GM18873 (cell line): ENCODE data around the gene STRAP.
"Not testable (repeated sequence)": the region's sequence is repeated elsewhere in the genome, so short reads cannot be mapped to it uniquely, and the experiment has no call there.

Source experiments
- ATAC-seq: cut with Tn5 transposase; IDR thresholded peaks from one replicate; pipeline ENCODE4 v1.9.1; 2021; ENCODE audit warnings: mild to moderate bottlenecking, moderate library complexity, moderate number of reproducible peaks; ENCODE audit not compliant: unreplicated experiment, low FRiP score

STRAP gene

GRCh38 chr12:15868186-15868585, 14.0 kb upstream of the STRAP start:
- no peak for ATAC-seq

DNA sequence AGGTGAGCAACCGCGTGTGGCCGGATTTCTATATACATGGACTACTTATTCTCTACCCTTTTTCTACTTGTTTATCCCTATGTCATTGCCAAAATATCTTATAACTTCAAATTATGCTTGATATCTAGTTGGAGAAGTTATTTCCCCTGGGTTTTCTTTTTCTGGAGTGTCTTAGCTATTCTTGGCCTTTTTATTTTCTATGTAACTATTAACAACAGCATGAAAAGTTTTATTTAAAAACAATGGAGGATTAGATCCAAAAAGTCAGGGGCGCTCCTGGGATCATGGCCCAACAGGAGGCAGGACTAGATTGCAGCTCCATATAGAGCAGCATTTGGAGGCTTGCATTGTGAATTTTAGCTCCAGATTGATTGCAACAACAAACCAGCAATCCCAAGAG, 8.6 kb upstream of the STRAP start:
- ATAC-seq, result no peak

DNA sequence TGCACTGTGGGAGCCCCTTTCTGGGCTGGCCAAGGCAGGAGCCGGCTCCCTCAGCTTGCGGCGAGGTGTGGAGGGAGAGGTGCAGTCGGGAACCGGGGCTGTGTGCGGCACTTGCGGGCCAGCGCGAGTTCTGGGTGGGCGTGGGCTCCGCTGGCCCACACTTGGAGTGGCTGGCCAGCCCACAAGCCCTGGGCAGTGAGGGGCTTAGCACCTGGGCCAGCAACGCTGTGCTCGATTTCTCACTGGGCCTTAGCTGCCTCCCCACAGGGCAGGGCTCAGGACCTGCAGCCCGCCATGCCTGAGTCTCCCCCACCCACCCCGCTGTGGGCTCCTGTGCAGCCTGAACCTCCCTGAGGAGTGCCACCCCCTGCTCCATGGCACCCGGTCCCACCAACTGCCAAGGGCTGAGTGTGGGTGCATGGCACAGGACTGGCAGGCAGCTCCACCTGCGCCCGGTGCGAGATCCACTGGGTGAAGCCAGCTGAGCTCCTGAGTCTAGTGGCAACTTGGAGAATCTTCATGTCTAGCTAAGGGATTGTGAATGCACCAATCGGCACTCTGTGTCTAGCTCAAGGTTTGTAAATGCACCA, 7.5 kb upstream of the STRAP start:
- not testable (repeated sequence) for ATAC-seq

DNA sequence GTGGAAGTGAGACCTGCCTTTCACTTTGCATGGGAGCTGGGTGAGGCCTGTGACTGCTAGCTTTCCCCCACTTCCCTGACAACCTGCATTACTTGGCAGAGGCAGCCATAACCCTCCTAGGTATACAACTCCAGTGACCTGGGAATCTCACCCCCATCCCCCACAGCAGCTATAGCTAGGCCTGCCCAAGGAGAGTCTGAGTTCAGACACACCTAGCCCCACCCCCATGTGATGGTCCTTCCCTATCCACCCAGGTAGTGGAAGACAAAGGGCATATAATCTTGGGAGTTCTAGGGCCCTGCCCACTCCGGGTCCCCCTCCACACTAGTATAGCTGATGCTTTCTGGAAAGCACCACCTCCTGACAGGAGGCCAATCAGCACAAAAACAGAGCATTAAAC, 6.3 kb upstream of the STRAP start:
- ATAC-seq, result no peak

DNA sequence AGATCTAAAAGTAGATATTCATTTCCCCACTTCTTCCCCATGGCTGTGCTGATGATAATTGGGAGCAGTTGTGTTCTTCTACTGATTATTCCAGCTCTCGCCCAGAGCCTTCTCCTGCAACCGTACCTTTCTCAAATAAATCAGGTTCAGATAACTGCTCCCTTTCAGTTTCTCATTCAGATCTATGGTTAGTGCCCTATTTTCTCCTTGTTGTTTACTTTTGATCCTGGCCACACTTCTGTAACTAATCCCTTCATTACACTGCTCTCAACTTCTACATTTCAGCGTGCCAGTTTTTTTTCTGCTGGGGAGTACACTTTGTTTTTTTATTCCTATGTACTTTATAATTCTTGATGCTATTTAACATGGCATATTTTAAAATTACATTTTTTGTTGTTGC, 2.8 kb upstream of the STRAP start:
- no peak for ATAC-seq

- no peak for ATAC-seq
Observed at GRCh38 chr12:15880721-15881120, 1.5 kb upstream of the STRAP start.

GRCh38 chr12:15883536-15883935, 1.3 kb downstream of the STRAP start:
- ATAC-seq, result no peak

- no peak for ATAC-seq
Observed at GRCh38 chr12:15886372-15887042, 4.3 kb downstream of the STRAP start.

- no peak for ATAC-seq
Observed at GRCh38 chr12:15887043-15887817, 5.0 kb downstream of the STRAP start.

- ATAC-seq, result no peak
Observed at GRCh38 chr12:15892645-15893259, 10.6 kb downstream of the STRAP start.

GRCh38 chr12:15893260-15893659, 11.1 kb downstream of the STRAP start:
- ATAC-seq, result no peak

- ATAC-seq, result no peak
Observed at GRCh38 chr12:15896867-15897266, 14.7 kb downstream of the STRAP start.

GRCh38 chr12:15897433-15897832, 15.2 kb downstream of the STRAP start:
- no peak for ATAC-seq

DNA sequence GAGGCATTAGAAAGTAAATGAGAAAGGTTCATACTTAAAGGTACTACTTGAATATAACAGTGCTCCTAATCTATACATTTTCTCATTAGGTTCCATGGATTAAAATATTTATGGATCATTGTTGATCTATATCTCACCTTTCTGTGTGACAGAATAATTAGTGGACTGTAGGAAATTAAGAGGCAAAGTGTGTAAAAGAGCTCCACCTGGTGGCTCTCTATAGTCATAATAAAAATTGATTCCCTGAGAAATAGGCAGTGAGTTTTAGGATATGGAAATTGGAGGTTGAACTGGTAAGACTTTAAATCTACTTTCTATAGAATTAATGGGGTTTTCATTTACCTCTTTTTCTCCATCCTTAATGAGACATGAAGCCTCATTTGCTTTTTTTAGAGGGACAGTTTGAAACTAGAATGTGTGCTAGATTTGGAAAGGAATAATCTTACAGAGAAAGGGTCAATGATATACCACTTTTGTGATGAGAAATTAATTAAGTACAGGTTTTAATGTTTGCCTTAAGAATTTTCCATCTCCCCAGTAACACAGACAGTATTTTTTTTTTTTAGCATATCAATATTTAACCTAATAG, 17.2 kb downstream of the STRAP start:
- no peak for ATAC-seq

DNA sequence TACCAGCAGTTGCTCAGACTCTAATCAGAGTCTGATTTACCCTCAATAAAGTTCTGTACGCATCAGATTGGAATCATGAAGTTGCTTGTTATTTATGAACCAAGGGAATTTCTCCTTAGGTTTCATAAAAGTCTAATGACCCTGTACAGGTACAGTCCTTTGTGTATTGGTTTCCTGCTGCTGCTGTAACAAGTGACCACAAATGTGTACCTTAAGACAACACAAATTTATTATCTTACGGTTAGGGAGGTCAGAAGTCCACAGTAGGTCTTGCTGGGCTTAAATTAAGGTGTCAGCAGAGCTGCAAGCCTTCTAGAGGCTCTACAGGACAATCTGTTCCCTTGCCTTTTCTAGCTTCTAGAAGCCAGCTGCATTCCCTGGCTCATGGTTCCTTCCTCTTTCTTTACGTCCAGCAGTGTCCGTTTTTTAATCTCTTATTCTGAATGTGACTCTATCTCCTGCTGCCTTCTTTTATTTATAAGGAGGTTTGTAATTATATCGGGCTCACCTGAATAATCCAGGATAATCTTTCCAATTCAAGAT, 22.3 kb downstream of the STRAP start:
- no peak for ATAC-seq

GRCh38 chr12:15910468-15910863, 28.3 kb downstream of the STRAP start:
- no peak for ATAC-seq

DNA sequence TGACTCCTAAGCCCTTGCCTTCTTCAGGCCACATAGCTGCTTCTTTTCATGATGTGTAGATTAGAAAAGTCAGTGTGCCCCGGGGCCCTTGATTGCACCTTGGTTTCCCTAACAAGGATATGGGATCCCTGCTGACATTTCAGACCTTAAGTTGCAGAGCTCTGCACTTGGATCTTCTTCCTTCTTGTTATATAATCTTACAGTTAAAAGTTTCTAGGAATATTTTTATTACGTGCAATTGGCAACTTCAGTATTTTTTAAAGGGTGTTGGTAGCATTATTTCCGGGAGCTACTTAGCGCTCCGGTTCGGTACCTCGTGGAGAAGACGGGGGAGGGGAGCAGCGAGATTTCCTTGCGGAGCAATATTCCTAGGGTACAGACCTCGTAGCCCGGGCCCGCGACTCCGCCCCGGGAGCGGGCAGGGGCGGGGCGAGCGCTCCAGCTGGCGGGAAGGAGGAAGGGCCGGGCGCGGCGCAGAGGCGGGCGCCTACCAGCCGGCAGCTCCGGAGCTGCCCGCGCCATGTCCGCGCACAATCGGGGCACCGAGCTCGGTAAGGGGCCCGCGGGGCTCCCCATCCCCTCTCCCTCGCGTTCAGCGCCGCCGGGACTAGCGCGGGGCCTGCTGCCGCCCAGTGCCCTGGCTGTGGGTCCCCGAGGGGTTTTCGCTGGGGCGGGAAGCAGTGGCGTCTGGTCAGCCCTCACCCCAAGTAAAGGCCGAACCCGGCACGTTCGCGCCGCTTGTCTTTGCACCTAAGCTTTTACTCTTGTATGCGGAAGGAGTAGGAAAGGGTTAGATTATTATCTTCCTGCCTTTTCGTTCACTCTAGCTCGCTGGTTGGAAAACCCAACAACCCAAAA, 28.9 kb downstream of the STRAP start, which contains the start of gene DERA:
TSS of gene DERA (plus strand) at position 469 of the 858 bp plus-strand sequence. CDS start at position 521, 52 bp downstream.
- ATAC-seq, result peak; percentile 80

GRCh38 chr12:15911931-15912330, 29.7 kb downstream of the STRAP start:
- ATAC-seq, result not testable (repeated sequence)

- not testable (repeated sequence) for ATAC-seq
Observed at GRCh38 chr12:15914131-15914530, 31.9 kb downstream of the STRAP start.

GRCh38 chr12:15918066-15918465, 35.9 kb downstream of the STRAP start:
- no peak for ATAC-seq
